Sigmoid colon (tissue), 4 donors: ENCODE measurements around the gene OR2T3.
"Not testable (repeated sequence)": the region's sequence is repeated elsewhere in the genome, so short reads cannot be mapped to it uniquely, and the experiment has no call there.

Source experiments
- EP300 ChIP-seq, 4 donors: sonication (generic); formaldehyde crosslinking; IDR thresholded peaks; one replicate each; pipeline ENCODE4 v1.6.1; 2017; ENCODE audit warnings: antibody characterized with exemption in 4 of 4
- POLR2A ChIP-seq, 2 donors: fragments of 450-650 bp; IDR thresholded peaks; one replicate each; pipeline ENCODE4 v1.6.1; 2016; ENCODE audit warnings: antibody characterized with exemption in 2 of 2, mild to moderate bottlenecking in 2 of 2, moderate library complexity in 2 of 2
- POLR2AphosphoS5 ChIP-seq, 4 donors: sonication (generic); formaldehyde crosslinking; IDR thresholded peaks; one replicate each; pipeline ENCODE4 v1.6.1; 2017; ENCODE audit warnings: antibody characterized with exemption in 4 of 4
- TF ChIP-seq, protein P1 (sequence below), 4 experiments: fragments of 450-650 bp in 3 of 4; fragments of 200-600 bp in 1 of 4; IDR thresholded peaks; one replicate each; pipeline ENCODE4 v1.5.1; 2016 to 2019; ENCODE audit warnings: antibody characterized with exemption in 4 of 4, mild to moderate bottlenecking in 3 of 4, moderate library complexity in 2 of 4

DNA sequence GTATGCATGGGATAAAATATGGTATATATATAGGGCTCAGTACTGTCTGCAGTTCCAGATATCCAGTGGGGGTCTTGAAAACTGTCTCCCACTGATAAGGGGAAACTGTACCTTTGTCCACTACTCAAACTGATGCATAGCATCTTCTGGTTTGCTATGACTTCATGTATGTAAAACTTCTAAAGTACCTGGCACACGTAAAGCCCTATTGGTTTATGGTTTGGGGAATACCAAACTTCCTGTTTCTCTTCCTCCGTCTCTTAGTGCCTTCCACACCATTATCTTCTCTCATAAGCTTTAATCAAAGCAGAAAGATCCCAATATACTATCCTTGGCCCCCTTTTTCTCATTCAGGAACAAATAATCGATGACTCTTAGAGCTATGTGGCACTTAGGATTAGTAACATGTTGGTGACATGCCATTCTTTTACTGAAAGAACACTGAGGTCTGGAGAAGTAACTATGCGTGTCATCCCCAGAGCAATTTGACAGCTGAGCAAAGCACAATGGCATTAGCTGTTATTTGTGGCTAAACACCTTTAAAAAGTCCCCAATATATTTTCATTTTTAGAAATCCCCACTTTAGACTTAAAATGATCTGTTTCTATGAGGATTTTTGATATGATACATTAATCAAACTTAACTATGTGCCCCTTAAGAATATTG lies 24.6 kb upstream of the OR2T3 start:
- not testable (repeated sequence) for TF ChIP-seq POLR2A, EP300, POLR2AphosphoS5 (IDR thresholded peaks at IDR 0.05)
- TF ChIP-seq, protein P1, sequence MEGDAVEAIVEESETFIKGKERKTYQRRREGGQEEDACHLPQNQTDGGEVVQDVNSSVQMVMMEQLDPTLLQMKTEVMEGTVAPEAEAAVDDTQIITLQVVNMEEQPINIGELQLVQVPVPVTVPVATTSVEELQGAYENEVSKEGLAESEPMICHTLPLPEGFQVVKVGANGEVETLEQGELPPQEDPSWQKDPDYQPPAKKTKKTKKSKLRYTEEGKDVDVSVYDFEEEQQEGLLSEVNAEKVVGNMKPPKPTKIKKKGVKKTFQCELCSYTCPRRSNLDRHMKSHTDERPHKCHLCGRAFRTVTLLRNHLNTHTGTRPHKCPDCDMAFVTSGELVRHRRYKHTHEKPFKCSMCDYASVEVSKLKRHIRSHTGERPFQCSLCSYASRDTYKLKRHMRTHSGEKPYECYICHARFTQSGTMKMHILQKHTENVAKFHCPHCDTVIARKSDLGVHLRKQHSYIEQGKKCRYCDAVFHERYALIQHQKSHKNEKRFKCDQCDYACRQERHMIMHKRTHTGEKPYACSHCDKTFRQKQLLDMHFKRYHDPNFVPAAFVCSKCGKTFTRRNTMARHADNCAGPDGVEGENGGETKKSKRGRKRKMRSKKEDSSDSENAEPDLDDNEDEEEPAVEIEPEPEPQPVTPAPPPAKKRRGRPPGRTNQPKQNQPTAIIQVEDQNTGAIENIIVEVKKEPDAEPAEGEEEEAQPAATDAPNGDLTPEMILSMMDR (IDR thresholded peaks at IDR 0.05) = not testable (repeated sequence)
